ENCODE data around the gene SLC25A11.
"Not testable (repeated sequence)": the region's sequence is repeated elsewhere in the genome, so short reads cannot be mapped to it uniquely, and the experiment has no call there.

The SLC25A11 gene

GRCh38 chr17:4921320-4921719 is 18.5 kb downstream of the SLC25A11 start:
- in situ Hi-C loops (cut with MboI; ENCODE audit: low sequenced_read_pairs) = no loop called here

GRCh38 chr17:4920351-4921048 is 19.3 kb downstream of the SLC25A11 start:
- in situ Hi-C loops (cut with MboI; ENCODE audit: low sequenced_read_pairs) = no loop called here

GRCh38 chr17:4919511-4920047 is 20.3 kb downstream of the SLC25A11 start:
- in situ Hi-C loops (cut with MboI; ENCODE audit: low sequenced_read_pairs) = no loop called here

- in situ Hi-C loops (cut with MboI; ENCODE audit: low sequenced_read_pairs) = not testable (repeated sequence)
Measured at GRCh38 chr17:4914551-4914950, 25.3 kb downstream of the SLC25A11 start.

- in situ Hi-C loops (cut with MboI; ENCODE audit: low sequenced_read_pairs) = no loop called here
Measured at GRCh38 chr17:4913994-4914393, 25.9 kb downstream of the SLC25A11 start.

- in situ Hi-C loops (cut with MboI; ENCODE audit: low sequenced_read_pairs) = no loop called here
Measured at GRCh38 chr17:4908711-4909496, 30.9 kb downstream of the SLC25A11 start.

GRCh38 chr17:4908301-4908700 is 31.5 kb downstream of the SLC25A11 start:
- in situ Hi-C loops (cut with MboI; ENCODE audit: low sequenced_read_pairs) = no loop called here

GRCh38 chr17:4906642-4907041 is 33.2 kb downstream of the SLC25A11 start:
- in situ Hi-C loops (cut with MboI; ENCODE audit: low sequenced_read_pairs) = not testable (repeated sequence)

GRCh38 chr17:4903051-4903818 is 36.6 kb downstream of the SLC25A11 start, which contains the start of gene CHRNE:
Gene CHRNE, minus strand, starts transcription at chr17:4903098. Its CDS starts 35 bp downstream, at chr17:4903063.
- in situ Hi-C loops (cut with MboI; ENCODE audit: low sequenced_read_pairs) = no loop called here

- in situ Hi-C loops (cut with MboI; ENCODE audit: low sequenced_read_pairs) = no loop called here
Measured at GRCh38 chr17:4902540-4902939, 37.3 kb downstream of the SLC25A11 start.

- in situ Hi-C loops (cut with MboI; ENCODE audit: low sequenced_read_pairs) = no loop called here
Measured at GRCh38 chr17:4901648-4902344, 38.0 kb downstream of the SLC25A11 start.

GRCh38 chr17:4901108-4901647 is 38.7 kb downstream of the SLC25A11 start:
- in situ Hi-C loops (cut with MboI; ENCODE audit: low sequenced_read_pairs) = no loop called here

- in situ Hi-C loops (cut with MboI; ENCODE audit: low sequenced_read_pairs) = no loop called here
Measured at GRCh38 chr17:4900231-4901107, 39.4 kb downstream of the SLC25A11 start.

GRCh38 chr17:4899341-4900230 is 40.3 kb downstream of the SLC25A11 start, which contains the start of gene C17orf107:
Gene C17orf107, plus strand, starts transcription at chr17:4899536. Its CDS starts 227 bp downstream, at chr17:4899763.
- in situ Hi-C loops (cut with MboI; ENCODE audit: low sequenced_read_pairs) = loop anchor here (25.0 kb wide), 1 partner anchor 337 kb away; the partner anchor contains the start of genes GGT6 and MYBBP1A

- in situ Hi-C loops (cut with MboI; ENCODE audit: low sequenced_read_pairs) = loop anchor here (25.0 kb wide), 1 partner anchor 337 kb away; the partner anchor contains the start of genes GGT6 and MYBBP1A
Measured at GRCh38 chr17:4898927-4899326, 40.9 kb downstream of the SLC25A11 start.

- in situ Hi-C loops (cut with MboI; ENCODE audit: low sequenced_read_pairs) = loop anchor here (25.0 kb wide), 1 partner anchor 336 kb away; the partner anchor contains the start of genes GGT6 and MYBBP1A
Measured at GRCh38 chr17:4898351-4898750, 41.5 kb downstream of the SLC25A11 start.

GRCh38 chr17:4897785-4898184 is 42.1 kb downstream of the SLC25A11 start:
- in situ Hi-C loops (cut with MboI; ENCODE audit: low sequenced_read_pairs) = loop anchor here (25.0 kb wide), 1 partner anchor 335 kb away; the partner anchor contains the start of genes GGT6 and MYBBP1A
